NCI-H82 treated with DMSO at 0.1 percent for 48 hours (cell line): ENCODE measurements around the gene SUPT6H.
"Not testable (repeated sequence)": the region's sequence is repeated elsewhere in the genome, so short reads cannot be mapped to it uniquely, and the experiment has no call there.

ENCODE experiments used
- DNase-seq: peaks from one replicate; lab custom pipeline; 2025; ENCODE audit not compliant: unreplicated experiment; lab: John Stamatoyannopoulos, UW

The SUPT6H gene

DNA sequence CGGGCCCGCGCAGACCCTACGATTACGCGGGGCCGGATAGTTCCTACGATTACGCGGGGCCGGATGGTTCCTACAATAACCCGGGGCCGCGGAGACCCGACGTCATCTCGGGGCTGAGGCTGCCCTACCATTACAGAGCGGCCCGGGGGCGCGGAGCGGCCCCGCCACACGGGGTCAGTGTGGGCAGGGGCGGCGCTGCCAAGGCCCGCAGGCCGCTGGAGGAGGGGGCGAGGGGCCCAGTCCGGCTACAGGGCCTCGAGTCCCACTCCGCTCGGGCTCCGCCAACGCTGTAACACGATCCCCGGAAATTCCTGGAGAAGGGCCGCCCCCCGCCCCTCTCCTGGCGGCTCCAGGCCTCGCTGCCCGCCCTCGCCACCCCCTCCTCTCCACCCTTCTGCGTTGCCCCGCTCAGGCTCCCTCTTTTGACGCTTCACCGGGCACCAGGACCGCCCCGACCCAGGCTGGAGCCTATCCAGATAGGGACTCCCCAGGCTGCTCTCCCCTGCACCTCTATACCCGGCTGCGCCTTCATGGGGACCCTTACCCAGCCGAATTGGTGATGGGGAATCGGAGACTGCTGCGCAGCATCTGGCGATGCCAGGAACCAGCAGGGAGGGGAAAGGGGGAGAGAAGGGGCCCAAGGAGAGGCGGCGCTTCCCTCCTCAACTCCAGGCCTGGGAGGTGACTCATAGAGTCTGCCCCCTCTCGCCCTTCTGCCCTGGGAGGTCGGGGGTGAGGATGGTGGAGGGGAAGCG lies 55.8 kb downstream of the SUPT6H start, which contains the start of gene RAB34:
Gene RAB34 (minus strand): TSS at position 291 of the 755 bp plus-strand sequence. CDS start 602 bp downstream, outside the sequence.
- peak; percentile 66 for DNase-seq

DNA sequence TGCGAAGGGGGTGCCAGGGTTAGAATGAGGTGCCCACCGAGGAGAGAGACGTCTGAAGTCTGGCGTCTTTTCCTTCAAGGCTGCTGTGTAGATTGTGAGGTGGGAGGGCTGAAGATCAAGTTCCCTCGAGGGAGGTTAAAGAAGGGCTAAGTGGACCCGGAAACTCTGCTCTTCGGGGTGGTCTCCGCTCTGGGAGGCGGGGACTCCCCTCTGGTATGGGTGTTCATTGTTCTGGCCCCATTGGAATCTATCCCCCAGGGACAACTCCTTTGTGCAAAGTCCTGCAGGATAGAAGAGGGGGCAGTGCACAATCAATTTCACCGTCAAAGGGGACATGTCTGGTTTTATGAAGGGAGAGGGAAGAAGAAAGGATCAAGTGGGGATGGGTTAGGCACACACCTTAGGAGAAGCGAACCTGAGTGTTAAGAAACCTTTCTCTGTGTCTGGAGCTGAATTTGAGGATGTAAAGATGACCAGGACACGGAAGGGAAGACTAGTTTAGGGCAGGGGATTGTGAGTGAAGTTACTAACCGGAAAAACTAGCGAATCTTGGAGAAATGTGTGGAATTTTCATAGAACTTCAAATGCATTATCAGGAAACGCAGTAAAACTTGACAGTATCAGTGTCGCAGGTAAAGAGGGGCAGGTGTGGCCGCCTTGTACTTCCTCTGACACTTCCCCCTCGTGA lies 56.5 kb downstream of the SUPT6H start:
- no peak for DNase-seq

DNA sequence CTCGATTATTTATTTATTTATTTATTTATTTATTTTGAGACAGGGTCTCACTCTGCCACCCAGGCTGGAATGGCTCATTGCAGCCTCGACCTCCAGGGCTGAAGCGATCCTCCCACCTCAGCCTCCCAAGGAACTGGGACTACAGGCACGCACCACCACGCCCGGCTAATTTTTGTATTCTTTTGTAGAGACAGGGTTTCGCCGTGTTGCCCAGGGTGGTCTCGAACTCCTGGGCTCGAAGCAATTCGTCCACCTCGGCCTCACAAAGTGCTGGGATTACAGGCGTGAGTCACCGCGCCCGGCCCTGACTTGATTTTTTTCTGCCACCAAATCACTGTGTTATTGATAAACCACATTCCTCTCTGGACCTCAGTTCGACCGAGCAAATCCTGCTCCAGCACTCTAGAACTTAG lies 57.0 kb downstream of the SUPT6H start:
- no peak for DNase-seq

DNA sequence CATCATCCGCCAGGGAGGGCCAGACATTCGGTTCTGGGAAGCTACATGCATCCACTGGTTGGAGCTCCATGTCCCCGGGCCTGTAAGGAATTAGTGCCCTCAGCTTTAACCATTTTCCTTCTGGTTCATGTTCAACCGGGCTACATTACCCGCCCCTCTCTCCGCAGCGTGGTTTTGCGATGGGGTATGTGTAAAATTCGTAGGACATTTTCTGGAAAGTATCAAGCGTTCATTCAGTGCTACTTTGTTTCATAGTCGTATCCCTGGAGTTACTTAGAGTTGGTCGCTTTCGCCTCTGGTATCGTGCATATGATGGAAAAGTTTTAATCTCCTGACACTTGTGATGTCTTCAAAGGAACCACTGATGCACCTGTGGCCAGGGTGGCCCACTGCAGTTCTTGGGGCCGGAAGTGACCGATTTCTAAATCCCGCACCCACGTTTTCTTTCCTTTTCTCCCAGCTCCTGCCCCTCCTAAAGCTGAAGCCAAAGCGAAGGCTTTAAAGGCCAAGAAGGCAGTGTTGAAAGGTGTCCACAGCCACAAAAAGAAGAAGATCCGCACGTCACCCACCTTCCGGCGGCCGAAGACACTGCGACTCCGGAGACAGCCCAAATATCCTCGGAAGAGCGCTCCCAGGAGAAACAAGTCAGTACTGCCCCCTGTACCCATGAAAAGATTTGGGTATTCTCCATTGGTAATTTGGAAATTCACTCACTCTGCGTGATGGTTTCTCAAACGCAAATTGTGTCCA lies 58.4 kb downstream of the SUPT6H start:
- no peak for DNase-seq

DNA sequence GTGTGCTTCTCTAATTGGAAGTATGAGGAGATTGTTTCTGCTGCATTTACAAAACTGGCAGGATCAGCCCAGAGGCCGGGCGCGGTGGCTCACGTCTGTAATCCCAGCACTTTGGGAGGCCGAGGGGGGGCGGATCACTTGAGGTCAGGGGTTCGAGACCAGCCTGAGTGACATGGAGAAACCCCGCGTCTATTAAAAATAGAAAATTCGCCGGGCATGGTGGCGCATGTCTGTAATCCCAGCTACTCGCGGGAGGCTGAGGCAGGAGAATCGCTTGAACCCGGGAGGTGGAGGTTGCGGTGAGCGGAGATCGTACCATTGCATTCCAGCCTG lies 59.0 kb downstream of the SUPT6H start:
- DNase-seq = not testable (repeated sequence)

DNA sequence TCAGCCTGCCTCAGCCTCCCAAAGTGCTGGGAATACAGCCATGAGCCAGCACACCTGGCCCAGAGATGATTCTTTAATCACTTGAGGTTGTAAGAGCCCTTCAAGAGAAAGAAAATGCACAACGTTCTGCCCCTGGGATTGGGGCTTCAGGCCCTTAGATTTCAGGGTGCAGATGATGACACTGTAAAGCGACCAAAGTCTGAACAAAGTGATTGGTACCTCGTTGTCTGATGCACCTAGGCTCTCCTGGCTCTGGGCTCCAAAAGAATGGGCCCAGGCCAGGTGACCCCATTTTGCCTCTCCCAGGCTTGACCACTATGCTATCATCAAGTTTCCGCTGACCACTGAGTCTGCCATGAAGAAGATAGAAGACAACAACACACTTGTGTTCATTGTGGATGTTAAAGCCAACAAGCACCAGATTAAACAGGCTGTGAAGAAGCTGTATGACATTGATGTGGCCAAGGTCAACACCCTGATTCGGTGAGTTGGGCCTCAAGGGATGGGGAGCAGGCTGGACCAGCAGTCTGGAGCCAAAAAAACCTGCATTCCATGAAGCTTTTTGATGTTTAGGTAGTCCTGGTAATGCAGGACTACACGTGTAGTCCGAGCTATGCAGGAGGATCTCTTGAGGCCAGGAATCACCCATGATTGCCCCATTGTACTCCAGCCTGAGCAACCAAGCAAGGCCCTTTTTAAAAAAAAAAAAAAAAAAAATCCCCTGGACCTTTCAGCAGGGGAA lies 60.6 kb downstream of the SUPT6H start:
- DNase-seq = no peak

DNA sequence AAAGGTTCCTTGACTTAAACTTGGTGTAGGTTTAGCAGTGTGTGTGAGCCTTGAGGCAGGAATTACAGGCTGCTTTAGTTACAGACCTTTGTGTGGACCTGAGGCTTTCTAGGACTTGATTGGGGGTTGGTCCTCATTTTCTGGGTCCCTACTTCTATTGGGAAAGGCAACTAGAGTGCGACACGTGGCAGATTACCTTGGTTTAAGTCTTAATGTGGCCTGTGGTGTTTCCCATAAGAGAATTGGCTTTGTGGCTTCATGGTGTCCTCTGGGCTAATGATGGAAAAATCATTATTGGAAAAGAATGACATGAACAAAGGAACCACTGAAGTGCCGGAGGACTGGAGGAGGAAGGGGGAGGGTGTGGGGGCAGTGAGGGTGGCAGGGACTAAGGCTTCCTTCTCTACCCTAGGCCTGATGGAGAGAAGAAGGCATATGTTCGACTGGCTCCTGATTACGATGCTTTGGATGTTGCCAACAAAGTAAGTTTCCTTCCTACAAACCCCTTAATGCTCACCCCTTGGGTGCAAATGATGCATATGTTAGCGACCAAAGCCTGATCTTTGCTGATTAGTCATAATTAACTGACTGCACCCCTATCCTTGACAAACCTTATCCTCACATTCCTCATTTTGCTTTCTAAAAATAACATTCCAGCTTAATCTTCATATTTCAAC lies 61.3 kb downstream of the SUPT6H start:
- DNase-seq = no peak

DNA sequence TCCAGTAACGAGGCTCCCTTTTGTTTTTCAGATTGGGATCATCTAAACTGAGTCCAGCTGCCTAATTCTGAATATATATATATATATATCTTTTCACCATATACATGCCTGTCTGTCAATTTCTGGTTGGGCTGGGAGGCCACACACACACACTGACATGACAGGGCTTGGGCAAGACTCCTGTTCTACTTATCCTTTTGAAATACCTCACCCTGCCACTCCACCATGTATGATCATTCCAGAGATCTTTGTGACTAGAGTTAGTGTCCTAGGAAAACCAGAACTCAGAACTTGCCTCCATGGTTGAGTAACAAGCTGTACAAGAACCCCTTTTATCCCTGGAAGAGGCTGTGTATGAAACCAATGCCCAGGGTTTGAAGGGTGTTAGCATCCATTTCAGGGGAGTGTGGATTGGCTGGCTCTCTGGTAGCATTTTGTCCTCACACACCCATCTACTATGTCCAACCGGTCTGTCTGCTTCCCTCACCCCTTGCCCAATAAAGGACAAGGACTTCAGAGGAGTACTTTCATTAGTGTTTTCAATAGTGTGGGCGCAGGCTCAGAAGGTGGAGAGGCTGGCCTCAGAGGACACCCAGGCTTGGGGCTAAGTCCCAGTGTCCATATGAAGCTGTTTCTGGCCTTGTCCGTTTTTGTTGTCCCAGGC lies 62.0 kb downstream of the SUPT6H start:
- not testable (repeated sequence) for DNase-seq

DNA sequence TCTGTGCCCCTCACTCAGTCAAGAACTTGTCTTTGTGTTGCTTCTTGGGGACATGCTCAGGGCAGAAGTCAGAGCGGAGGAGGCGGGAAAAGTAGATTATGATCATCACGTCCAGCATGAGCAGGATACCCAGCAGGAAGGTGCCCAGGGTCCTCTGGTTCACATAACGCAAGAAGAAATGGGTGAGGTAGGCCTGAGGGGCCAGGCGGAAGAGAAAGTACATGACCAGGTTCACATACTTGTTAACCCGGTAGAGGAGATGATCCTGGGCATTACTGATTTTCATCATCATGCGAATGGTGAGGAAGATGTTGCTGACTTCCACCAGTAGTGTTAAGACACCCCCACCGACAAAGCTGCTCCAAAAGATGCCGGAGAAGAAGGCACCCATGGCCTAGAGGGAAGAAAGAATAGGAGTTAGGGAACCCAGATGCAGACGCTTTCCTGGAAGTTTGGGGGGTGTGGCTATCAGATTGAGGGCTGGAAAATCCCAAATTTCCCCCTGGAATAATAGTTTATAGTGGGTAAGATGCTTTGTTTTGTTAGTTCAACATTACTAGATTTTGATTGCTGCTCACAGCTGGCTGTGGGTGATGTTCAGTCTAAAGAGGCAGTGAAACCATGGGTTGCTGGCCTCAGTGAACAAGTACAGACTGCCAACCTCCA lies 62.6 kb downstream of the SUPT6H start:
- DNase-seq = no peak

DNA sequence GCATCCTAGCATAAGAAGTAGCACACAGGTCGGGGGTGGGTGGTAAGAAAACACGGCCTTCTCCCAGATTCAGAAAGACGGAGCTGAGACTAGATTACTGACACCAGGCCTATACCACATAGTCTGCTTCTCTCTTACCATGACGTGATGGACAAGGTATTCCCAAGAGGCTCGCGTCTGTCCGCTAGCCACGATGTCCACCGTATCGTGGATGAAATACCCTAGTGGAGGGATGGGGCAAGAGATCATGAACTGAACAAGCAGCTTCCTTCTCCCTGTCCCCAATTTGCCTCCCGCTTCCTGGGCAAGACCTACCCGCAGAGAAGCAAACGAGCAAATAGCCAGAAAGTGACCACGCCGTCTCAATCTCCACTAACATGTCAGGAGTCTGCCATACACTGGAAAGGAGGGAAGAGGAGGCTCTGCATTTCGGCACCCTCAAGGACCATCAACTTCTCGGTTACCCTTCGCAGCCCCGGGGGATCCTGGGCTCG lies 63.2 kb downstream of the SUPT6H start:
- peak; percentile 85 for DNase-seq

DNA sequence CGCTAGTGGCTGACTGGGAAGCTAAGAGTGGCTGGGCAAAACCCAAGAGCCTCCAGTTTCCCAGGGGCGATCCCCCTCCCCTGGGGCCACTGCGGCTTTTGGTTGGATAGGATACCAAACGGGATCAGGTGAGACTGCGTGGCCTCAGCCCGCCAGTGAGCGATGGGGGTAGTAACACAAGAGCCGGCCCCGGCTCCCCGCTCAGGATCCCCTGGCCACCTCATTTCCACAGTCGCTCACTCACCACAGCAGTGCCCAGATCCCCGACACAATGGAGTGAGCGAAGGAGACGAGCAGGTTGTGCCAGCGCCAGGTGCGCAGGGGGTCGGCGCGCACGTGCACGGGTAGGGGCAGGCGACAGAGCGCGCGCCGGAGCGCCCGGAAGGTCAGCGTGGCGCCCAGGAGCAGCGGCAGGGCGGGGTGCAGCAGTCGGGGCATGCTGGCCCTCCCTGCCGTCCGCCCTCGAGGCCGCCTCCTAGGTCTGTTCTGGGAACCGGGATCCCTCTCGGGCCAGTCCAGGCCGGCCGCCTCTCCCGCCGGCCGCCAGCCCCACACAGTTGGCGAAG lies 63.7 kb downstream of the SUPT6H start:
- peak; percentile 85 for DNase-seq

DNA sequence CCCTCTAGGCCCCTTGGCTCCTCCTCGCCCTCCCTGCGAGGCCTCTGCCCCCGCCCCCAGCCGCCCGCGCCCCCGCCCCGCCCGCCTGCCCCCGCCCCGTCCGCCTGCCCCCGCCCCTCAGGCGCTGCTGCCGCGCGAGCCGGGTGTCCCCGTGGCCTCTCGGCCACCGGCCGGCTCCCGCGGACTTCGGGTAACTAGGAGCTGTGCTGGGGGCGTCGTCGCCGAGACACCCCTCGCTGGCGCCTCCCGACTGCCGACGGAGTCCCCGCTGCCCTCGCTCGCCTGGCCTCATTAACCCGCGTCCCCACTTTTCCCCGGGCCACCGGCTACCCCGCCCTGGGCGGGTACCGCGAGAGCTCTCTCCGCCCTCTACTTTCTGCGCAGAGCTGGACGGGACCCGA lies 64.2 kb downstream of the SUPT6H start, which contains the start of gene TLCD1:
Gene TLCD1 (minus strand): TSS at position 8 of the 401 bp plus-strand sequence. CDS start 136 bp downstream, outside the sequence.
- peak; percentile 35 for DNase-seq

DNA sequence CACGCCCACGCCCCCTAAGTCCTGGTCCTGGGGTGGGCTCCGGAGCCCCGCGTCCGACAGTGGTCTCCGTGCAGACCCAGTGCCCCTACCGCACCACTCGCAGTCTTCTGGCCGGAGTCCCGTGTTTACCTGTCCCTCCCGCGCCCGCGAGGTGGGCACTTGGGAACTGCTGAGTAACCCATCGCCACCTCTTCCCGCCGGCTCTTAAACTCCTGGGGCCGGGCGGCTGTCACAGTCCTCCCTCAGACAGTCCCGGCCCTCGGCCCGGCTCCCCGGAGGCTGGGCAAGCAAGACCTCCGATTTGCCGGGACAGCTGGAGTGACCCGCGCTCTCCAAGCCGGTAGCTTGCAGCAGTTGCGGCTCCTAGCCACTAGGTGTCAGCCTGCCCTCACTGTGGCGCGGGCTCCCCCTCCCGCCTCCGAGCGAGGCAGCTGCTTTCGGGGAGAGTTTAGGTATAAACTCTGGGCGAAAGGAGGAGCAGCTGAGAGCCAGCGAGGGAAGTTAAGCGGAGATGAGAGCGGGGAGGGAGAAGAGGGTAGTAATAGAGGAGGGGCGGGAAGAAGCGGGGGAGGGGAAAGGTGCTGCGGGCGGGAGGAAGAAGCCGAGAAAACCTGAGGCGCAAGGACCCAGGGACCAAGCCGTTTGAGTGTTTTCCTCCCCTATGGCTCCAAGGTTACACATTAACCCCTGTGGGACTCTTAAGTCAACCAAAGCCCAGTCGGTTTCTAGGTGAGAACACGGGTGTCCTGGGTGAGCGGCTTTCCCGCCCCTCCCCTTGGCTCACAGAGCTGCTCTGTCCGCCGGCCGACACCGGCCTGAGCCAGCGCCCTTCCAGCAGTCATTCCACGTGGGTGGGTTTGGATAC lies 64.9 kb downstream of the SUPT6H start:
- DNase-seq = peak; percentile 97

DNA sequence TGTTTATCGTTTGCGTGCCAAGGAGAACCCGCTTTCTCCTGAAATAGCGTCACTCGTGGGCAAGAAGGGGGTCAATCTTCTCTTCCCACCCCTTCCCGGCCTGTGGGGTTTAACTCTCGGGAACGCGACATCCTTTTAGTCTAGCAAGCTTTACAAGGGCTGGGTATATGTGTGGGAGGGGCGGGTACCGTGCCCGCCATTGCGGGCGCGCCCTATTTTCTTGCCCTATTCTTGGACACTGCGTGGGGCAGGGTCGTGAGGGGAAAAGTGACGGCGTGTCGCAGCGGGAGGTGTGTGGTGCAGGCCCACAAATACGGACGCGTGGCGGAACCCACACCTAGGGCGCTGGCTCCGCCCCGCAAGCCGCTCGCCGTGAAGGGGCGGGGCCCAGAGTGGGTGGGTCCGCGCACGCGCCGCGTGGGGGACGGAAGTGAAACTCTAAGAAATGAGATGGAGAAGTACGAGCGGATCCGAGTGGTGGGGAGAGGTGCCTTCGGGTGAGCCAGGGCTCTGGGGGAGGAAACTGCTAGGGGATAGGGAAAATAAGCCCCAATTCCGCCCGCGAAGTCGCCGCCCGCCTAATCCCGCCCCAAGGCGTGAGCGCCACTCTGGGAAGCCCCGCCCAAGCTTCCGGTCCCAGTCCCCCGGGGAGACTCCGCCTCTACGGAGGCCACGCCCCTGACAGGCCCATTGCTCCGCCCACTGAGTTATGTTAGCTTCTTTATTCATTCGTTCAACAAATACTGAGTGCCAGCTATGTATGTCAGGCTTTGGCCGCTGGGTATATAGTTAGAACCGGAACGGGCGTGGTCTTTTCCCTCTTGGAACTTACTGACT lies 66.6 kb downstream of the SUPT6H start, which contains the start of gene NEK8:
Gene NEK8 (plus strand): TSS at position 425 of the 837 bp plus-strand sequence. CDS start 26 bp downstream, at position 451.
- peak; percentile 85 for DNase-seq

DNA sequence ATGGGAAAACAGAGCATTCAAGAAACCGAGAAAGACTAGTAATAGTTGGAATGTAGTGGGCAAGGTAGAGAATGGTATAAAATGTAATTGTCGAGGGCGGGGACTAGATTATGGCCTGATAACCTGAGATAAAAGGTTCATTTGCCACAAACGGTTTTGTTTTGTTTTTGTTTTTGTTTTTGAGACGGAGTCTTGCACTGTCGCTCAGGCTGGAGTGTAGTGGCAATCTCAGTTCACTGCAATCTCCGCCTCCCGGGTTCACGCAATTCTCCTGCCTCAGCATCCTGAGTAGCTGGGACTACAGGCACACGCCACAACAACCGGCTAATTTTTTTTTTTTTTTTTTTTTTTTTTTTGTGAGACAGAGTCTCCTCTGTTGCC lies 67.9 kb downstream of the SUPT6H start:
- no peak for DNase-seq

DNA sequence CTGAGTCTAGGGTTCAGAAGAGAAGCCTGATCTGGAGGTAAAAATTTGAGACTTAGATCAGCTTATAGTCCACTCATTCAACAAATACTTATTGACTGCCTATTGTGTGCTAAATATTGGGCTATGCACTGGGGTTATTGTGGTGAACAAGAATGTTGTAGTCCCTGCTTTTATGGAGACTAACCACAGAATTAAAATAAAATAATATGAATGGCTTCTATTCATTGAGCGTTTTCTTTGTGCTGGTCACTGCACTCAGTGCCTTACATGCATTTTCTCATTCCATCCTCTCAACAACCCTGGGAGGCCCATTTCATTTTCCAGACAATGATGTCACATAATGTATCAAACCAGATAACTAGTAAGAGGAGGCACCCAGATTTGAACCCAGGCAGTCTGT lies 71.3 kb downstream of the SUPT6H start:
- DNase-seq = no peak

DNA sequence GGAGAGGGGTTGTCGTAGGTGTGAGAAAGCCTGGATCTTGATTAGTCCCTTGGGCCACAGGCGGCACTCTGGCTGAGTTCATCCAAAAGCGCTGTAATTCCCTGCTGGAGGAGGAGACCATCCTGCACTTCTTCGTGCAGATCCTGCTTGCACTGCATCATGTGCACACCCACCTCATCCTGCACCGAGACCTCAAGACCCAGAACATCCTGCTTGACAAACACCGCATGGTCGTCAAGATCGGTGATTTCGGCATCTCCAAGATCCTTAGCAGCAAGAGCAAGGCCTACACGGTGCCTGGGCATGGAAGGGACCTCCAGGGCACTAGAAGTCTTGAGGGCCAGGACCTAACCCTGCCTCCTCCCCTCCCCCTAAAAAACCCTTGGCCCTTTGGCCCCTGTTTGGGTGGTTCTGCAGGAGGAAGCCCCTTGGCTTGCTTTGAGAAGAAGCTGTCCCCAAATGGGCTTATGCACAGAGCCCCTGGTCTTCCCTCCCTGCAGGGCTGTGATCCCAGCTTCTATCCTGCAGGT lies 72.8 kb downstream of the SUPT6H start:
- no peak for DNase-seq
